B cell (primary cell): Measurements from ENCODE around the gene MYLK2. TPM values are rescaled to one million over a fixed set of nuclear protein-coding genes. Genes with fewer than 3 reads are reported as not detected.

ENCODE experiments used
- ATAC-seq: fragments of 200-7000 bp; cut with Tn5 transposase; one replicate; pipeline ENCODE4 v1.10.0; 2021; ENCODE audit warnings: low read depth, mild to moderate bottlenecking, moderate number of reproducible peaks, moderate library complexity
- CTCF ChIA-PET: fragments of 350-600 bp; sonication (Branson Sonifier 250); formaldehyde crosslinking; loops from one replicate; lab custom pipeline; 2021; ENCODE audit warnings: antibody characterized with exemption, inconsistent platforms; lab: Charles Lee
- POLR2A ChIA-PET: fragments of 350-600 bp; sonication (Branson Sonifier 250); formaldehyde crosslinking; loops from one replicate; lab custom pipeline; 2021; ENCODE audit warnings: antibody characterized with exemption; lab: Charles Lee
- DNase-seq: peaks from one replicate; pipeline ENCODE4 v3.0.0; 2013
- H2AFZ ChIP-seq: 2 replicates; pipeline ENCODE4 v1.6.1; 2012; ENCODE audit warnings: mild to moderate bottlenecking, low read depth, low read length; ENCODE audit not compliant: insufficient read depth, poor library complexity, severe bottlenecking
- H3K27ac ChIP-seq, 2 donors: 1 replicate in 1 of 2; 2 replicates in 1 of 2; pipeline ENCODE4 v1.5.1; 2012 to 2013; ENCODE audit warnings: low read length in 2 of 2, mild to moderate bottlenecking in 2 of 2, moderate library complexity in 1 of 2
- H3K27me3 ChIP-seq, 4 experiments: fragments of 200-600 bp in 1 of 4; sonication (generic) in 1 of 4; replicated peaks in 1 of 4; 1 replicate in 2 of 4; 2 replicates in 2 of 4; pipeline versions ENCODE4 v1.6.1 to v1.7.0; 2013 to 2016; ENCODE audit warnings: low read length in 3 of 4, mild to moderate bottlenecking in 2 of 4, mixed read lengths in 1 of 4, moderate library complexity in 1 of 4; ENCODE audit not compliant: insufficient read depth in 4 of 4, control insufficient read depth in 3 of 4; ENCODE audit errors: control extremely low read depth in 1 of 4
- H3K36me3 ChIP-seq, 2 experiments: replicated peaks in 1 of 2; 1 replicate in 1 of 2; 2 replicates in 1 of 2; pipeline versions ENCODE4 v1.6.1 to v1.7.1; 2013; ENCODE audit warnings: low read length in 1 of 2; ENCODE audit not compliant: insufficient read depth in 2 of 2, control insufficient read depth in 1 of 2; ENCODE audit errors: control extremely low read depth in 1 of 2, extremely low read depth in 1 of 2
- H3K4me1 ChIP-seq, 2 donors: fragments of 200-600 bp in 1 of 2; sonication (generic) in 1 of 2; 1 replicate in 1 of 2; 2 replicates in 1 of 2; pipeline versions ENCODE4 v1.5.1 to v1.6.1; 2013 to 2017; ENCODE audit warnings: low read length in 2 of 2; ENCODE audit not compliant: control insufficient read depth in 2 of 2, insufficient read depth in 2 of 2
- H3K4me2 ChIP-seq: replicated peaks from 2 replicates; pipeline ENCODE3; 2012; ENCODE audit warnings: mild to moderate bottlenecking, low read depth, low read length; ENCODE audit not compliant: poor library complexity, severe bottlenecking
- H3K4me3 ChIP-seq, 5 experiments: fragments of 200-600 bp in 1 of 5; sonication (generic) in 1 of 5; 1 replicate in 3 of 5; 2 replicates in 2 of 5; pipeline versions ENCODE4 v1.5.1 to v1.7.0; 2011 to 2016; ENCODE audit warnings: low read length in 4 of 5, mild to moderate bottlenecking in 4 of 5, low read depth in 2 of 5, control low read depth in 1 of 5, moderate library complexity in 1 of 5; ENCODE audit not compliant: insufficient read depth in 1 of 5; ENCODE audit errors: control extremely low read depth in 1 of 5, extremely low read depth in 1 of 5
- H3K79me2 ChIP-seq: fragments of 200-600 bp; sonication (generic); one replicate; pipeline ENCODE4 v1.6.0; 2016; ENCODE audit warnings: low read length; ENCODE audit not compliant: control insufficient read depth, insufficient read depth
- H3K9ac ChIP-seq: fragments of 200-600 bp; sonication (generic); 2 replicates; pipeline ENCODE4 v1.6.1; 2017; ENCODE audit warnings: mild to moderate bottlenecking, low read length, moderate library complexity
- H3K9me3 ChIP-seq, 3 donors: one replicate each; pipeline versions ENCODE4 v1.6.1 to v1.7.1; 2013; ENCODE audit warnings: low read length in 2 of 3; ENCODE audit not compliant: control insufficient read depth in 2 of 3, insufficient read depth in 1 of 3; ENCODE audit errors: control extremely low read depth in 1 of 3
- H4K20me1 ChIP-seq: 2 replicates; pipeline ENCODE4 v1.6.0; 2012; ENCODE audit warnings: mild to moderate bottlenecking, low read length; ENCODE audit not compliant: insufficient read depth, control insufficient read depth, poor library complexity, severe bottlenecking
- H3K27ac Mint-ChIP-seq: one replicate; pipeline ENCODE4 v1.8.0; 2021; ENCODE audit warnings: mixed read lengths
- H3K27me3 Mint-ChIP-seq: one replicate; pipeline ENCODE4 v1.8.0; 2021; ENCODE audit warnings: mixed read lengths
- H3K4me1 Mint-ChIP-seq: one replicate; pipeline ENCODE4 v1.8.0; 2021; ENCODE audit warnings: mixed read lengths
- H3K4me3 Mint-ChIP-seq: one replicate; pipeline ENCODE4 v1.8.0; 2021; ENCODE audit warnings: mixed read lengths
- H3K9me3 Mint-ChIP-seq: one replicate; pipeline ENCODE4 v1.8.0; 2022; ENCODE audit warnings: mixed read lengths; ENCODE audit not compliant: insufficient read depth
- EZH2 ChIP-seq: IDR thresholded peaks from 2 replicates; pipeline ENCODE4 v1.6.1; 2012; ENCODE audit warnings: borderline replicate concordance, low read depth, mild to moderate bottlenecking, moderate library complexity, low read length; ENCODE audit not compliant: insufficient read depth, poor library complexity, severe bottlenecking
- WGBS: methylation state at CpG from one replicate; pipeline ENCODE4 v1.1.5; 2013; ENCODE audit warnings: missing lambda C conversion rate; ENCODE audit not compliant: insufficient coverage; 5-methylcytosine and 5-hydroxymethylcytosine counted together
- intact Hi-C: fragments of 100-400 bp; cut with micrococcal nuclease; formaldehyde crosslinking; loops from one replicate; pipeline ENCODE4 v1.10.0; 2022
- polyA plus RNA-seq: library from polyadenylated mRNA; depleted of rRNA; stranded (reverse); fragments of >200 nt; gene quantifications from 2 replicates; pipeline ENCODE4 v1.2.3, GENCODE V29; 2012
- total RNA-seq, 2 donors: library from RNA; stranded (reverse); fragments of 120-200 nt in 1 of 2; gene quantifications; 1 replicate in 1 of 2; 2 replicates in 1 of 2; pipeline versions ENCODE4 v1.2.3 to v1.2.4, GENCODE V29; 2013 to 2022
- TF ChIP-seq, protein P1 (sequence below): fragments of 200-600 bp; IDR thresholded peaks from one replicate; pipeline ENCODE4 v1.8.0; 2022; ENCODE audit warnings: antibody characterized with exemption, mild to moderate bottlenecking

Gene MYLK2
- total and polyA plus RNA-seq, 2 donors (not counting 1 experiment from before 2014, with no cell fraction given), result not detected

DNA sequence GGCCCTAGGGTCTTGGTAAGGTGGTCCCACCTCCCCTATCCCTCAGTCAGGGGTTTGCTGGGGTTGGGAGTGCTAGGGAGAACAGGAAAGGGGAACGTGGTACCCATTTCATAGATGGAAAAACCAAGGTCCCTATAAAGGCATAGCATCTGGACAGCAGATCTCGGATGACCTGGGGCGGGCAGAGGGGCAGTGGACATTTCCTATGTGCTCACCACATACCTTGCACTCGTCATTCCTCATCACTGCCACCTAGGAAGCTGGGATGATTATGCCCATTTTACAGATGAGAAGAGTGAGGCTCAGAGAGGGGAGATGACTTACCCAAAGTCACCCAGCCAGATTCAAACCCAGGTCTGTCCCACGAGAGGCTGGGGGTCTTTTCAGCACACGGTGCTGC is 12.1 kb downstream of the MYLK2 start:
- H3K79me2 ChIP-seq, result no peaks in the 10 kb centered on the region
- WGBS, result 95% methylated on average over 4 of the region's 6 CpGs
- H3K27ac Mint-ChIP-seq, result no peak overlapping the region
- no peaks in the 10 kb centered on the region for H3K9me3 ChIP-seq
- no peaks in the 10 kb centered on the region for H3K27me3 Mint-ChIP-seq
- no peaks in the 10 kb centered on the region for H4K20me1 ChIP-seq
- intact Hi-C loops, result no loop called here
- TF ChIP-seq EZH2, result no peak
- TF ChIP-seq, protein P1, sequence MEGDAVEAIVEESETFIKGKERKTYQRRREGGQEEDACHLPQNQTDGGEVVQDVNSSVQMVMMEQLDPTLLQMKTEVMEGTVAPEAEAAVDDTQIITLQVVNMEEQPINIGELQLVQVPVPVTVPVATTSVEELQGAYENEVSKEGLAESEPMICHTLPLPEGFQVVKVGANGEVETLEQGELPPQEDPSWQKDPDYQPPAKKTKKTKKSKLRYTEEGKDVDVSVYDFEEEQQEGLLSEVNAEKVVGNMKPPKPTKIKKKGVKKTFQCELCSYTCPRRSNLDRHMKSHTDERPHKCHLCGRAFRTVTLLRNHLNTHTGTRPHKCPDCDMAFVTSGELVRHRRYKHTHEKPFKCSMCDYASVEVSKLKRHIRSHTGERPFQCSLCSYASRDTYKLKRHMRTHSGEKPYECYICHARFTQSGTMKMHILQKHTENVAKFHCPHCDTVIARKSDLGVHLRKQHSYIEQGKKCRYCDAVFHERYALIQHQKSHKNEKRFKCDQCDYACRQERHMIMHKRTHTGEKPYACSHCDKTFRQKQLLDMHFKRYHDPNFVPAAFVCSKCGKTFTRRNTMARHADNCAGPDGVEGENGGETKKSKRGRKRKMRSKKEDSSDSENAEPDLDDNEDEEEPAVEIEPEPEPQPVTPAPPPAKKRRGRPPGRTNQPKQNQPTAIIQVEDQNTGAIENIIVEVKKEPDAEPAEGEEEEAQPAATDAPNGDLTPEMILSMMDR, result no peak
- DNase-seq (no peak), ATAC-seq (no peak)
- H3K4me3 ChIP-seq, result no peak overlapping the region
- H3K9me3 Mint-ChIP-seq, result no peaks in the 10 kb centered on the region
- H3K4me2 ChIP-seq, result no peak overlapping the region
- no peak overlapping the region for H3K9ac ChIP-seq
- no peak overlapping the region for H3K4me3 Mint-ChIP-seq
- peaks cover 5 to 6% of the 10 kb centered on the region in 2 donors for H3K4me1 ChIP-seq
- POLR2A ChIA-PET, result no interaction called here
- CTCF ChIA-PET, result interaction anchor here (1.0 kb wide), 1 partner anchor 170 kb away, joined by 3 read pairs; no protein-coding TSS in a partner anchor
- H3K27me3 ChIP-seq, result no peaks in the 10 kb centered on the region
- H2AFZ ChIP-seq, result no peak overlapping the region
- H3K4me1 Mint-ChIP-seq, result peaks cover 10% of the 10 kb centered on the region
- H3K27ac ChIP-seq, result no peak overlapping the region
- H3K36me3 ChIP-seq, result no peaks in the 10 kb centered on the region

DNA sequence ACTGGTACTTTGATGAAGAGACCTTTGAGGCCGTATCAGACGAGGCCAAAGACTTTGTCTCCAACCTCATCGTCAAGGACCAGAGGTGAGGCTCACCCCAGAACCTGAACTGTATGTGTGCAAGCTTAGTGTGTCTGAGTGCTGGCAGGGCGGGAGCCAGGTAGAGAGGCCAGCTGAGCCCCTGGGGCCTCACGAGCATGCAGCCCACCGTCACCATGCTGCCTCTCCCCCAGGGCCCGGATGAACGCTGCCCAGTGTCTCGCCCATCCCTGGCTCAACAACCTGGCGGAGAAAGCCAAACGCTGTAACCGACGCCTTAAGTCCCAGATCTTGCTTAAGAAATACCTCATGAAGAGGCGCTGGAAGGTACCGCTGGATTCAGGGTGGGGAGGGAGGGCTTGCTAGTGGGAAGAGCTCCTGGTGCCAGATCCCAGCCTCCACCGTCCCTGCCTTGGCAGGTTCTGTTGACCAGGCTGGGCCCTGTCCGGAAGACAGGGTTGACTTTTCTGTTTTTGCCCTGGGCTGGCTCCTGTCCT is 12.7 kb downstream of the MYLK2 start:
- Histone ChIP-seq H3K79me2 (no peaks in the 10 kb centered on the region), H3K4me2 (no peak overlapping the region), H3K9me3 (no peaks in the 10 kb centered on the region), H3K4me1 (peaks cover 8 to 12% of the 10 kb centered on the region in 2 donors), H3K9ac (no peak overlapping the region), H3K27me3 (no peaks in the 10 kb centered on the region), H2AFZ (no peak overlapping the region), H4K20me1 (no peaks in the 10 kb centered on the region), H3K36me3 (no peaks in the 10 kb centered on the region), H3K27ac (no peak overlapping the region), H3K4me3 (no peak overlapping the region)
- POLR2A ChIA-PET, result no interaction called here
- Mint-ChIP-seq H3K4me1 (peaks cover 13% of the 10 kb centered on the region), H3K4me3 (no peak overlapping the region), H3K9me3 (no peaks in the 10 kb centered on the region), H3K27ac (peak overlapping the region; percentile 15), H3K27me3 (no peaks in the 10 kb centered on the region)
- TF ChIP-seq EZH2, result no peak
- TF ChIP-seq, protein P1, result no peak
- intact Hi-C loops, result no loop called here
- CTCF ChIA-PET, result interaction anchor here (1.0 kb wide), 1 partner anchor 171 kb away, joined by 3 read pairs; no protein-coding TSS in a partner anchor
- ATAC-seq (no peak), DNase-seq (no peak)
- WGBS, result 95% methylated on average over 15 of the region's 17 CpGs
